ENCODE results near the gene HNRNPA0. TPM values are rescaled to one million over a fixed set of nuclear protein-coding genes. Genes with fewer than 3 reads are reported as not detected.

The HNRNPA0 gene
- total RNA-seq, 1 donor from 2014 or later: 22.2 TPM

DNA sequence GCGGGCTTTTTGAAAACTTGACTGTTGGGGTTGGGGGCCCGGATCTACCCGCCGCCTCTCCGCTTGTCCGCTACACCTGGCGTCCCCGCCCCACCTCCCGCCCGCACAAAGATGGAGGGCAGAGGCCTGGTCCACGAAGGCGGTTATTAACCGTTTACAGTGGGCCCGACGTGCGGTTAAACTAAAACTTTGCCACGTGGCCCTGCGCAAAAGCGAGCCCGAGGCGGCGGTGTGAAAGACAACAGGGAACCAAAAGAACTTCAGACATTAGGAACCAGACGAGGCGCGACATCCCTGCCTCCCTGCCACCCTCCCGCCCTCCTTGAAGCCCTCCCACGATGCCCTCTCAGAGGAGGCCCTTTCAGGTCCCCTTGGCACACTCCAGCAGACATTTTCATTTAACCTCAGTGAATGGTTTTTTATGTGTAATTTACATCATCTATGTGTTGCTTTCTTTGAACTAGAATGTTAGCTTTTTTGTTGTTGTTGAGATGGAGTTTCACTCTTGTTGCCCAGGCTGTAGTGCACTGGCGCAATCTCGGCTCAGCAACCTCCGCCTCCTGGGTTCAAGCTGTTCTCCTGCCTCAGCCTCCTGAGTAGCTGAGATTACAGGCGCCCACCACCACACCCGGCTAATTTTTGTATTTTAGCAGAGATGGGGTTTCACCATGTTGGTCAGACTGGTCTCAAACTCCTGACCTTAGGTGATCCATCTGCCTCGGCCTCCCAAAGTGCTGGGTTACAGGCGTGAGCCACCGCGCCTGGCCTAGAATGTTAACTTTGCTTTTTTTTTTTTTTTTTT is 999 bp upstream of the HNRNPA0 start:
- DNase-seq (ENCODE audit: low read depth, low spot score): no peak

DNA sequence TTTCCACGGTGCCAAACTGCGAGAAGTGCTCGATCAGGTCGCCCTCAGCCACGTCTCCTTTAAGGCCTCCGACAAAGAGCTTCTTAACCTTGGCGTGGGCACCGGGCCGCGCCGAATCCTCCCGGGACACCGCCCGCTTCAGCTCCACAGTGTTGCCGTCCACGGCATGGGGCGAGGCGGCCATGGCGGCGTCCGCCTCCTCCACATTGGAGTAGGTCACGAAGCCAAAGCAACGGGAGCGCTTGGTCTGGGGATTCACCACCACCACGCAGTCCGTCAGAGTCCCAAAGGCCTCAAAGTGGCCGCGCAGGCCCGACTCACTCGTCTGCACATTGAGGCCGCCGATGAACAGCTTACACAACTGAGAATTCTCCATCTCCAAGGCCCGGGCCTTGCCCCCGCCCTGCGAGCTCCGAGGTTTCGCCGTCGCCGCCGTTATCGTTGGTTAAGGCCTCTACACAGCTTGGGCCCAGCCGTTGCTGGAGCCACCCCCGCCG is 424 bp downstream of the HNRNPA0 start:
- no peak for DNase-seq (ENCODE audit: low read depth, low spot score)

DNA sequence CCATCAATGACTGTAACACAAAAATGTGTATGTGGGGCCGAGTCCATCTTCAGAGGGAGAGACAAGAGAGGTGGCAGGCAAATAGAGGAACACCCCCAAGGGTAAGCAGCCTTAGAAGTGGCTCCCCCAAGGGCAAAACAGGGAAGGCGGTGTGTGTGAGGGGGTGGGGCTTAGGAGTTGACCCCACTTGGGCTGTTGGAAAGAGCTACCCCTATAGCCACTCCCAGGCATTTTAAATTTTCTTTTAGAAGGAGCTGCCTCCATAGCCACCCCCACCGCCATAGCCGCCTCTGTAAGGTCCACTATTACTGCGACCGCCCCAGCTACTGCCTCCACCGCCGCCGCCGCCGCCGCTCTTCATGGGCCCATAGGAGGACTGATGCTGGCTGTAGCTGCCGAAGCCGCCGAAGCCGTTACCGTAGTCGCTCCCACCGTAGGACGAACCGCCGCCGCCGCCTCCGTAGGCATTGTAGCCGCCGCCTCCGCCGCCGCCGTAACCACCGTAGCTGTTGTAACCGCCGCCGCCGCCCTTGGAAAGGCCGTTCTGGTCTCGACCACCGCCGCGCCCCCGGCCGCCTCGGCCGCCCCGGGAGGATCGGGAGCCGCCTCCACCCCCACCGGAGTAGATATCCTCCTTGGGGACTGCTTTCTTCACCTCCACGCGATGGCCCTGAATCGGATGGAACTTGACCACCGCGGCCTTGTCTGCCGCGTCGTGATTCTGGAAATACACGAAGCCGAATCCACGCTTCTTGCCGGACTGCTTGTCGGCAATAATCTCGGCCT is 1.1 kb downstream of the HNRNPA0 start:
- DNase-seq (ENCODE audit: low read depth, low spot score): no peak

DNA sequence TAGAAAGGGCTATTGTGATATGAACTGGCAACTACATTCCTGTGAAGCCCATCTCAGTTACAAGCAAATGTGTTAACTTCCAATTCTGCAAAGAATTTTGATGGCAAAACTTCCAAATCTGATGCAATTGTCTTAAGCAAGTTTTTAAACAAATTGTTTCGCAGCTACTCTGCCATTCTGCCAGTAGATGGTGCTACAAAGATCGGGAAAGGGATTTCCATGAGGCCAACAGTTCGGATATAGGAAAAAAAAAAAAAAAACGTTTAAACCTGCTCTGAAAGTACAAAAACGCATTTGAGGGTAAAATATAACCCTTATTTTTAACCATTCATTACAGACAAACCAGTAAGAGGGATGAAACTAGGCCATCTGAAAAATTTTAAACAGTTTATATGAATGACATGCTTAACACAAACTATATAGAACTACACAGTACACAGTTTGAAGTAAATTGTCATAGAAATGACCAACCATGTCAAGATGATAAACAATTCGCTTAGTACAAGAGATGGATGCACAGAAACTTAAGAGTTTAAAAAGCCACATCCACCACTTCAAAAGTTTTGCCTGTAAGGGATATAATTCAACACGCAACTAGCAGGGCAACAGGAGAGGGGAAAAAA is 2.2 kb downstream of the HNRNPA0 start:
- no peak for DNase-seq (ENCODE audit: low read depth, low spot score)

DNA sequence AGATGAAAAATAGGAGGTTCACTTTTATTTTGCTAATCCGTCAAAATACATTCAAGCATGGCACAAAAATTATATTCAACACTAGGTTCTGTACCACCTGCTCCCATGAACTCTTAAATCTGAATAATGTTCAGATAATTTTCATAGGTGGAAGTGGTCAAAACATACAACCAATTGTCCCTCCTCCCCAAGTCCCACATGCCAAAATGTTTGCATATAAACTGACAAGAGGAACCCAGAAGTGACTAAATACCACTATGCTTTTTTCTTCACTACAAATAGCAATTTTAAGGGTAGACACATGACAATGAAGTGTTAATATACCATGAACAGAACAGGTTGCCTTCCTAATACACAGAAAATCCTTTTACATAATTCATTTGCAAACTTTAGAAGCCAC is 3.7 kb downstream of the HNRNPA0 start:
- DNase-seq (ENCODE audit: low read depth, low spot score): no peak

DNA sequence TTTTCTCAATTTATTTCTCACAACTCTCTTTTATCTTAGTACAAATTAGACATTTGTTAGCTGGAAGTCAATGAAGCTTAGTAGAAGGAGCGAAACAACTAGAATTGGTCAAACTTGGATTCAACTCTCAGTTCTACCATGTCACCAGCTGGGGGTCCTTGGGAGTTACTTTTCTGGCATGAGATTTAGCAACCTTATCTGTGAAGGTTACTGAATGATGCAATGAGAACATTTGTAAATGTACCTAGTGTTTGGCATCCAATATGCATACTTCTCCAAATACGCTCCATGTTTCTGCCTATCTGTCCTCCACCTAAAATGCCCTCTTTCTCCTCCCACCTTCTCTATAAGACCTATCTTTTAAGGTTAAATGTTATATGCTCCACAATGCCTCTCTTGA is 6.3 kb downstream of the HNRNPA0 start:
- no peak for DNase-seq (ENCODE audit: low read depth, low spot score)

DNA sequence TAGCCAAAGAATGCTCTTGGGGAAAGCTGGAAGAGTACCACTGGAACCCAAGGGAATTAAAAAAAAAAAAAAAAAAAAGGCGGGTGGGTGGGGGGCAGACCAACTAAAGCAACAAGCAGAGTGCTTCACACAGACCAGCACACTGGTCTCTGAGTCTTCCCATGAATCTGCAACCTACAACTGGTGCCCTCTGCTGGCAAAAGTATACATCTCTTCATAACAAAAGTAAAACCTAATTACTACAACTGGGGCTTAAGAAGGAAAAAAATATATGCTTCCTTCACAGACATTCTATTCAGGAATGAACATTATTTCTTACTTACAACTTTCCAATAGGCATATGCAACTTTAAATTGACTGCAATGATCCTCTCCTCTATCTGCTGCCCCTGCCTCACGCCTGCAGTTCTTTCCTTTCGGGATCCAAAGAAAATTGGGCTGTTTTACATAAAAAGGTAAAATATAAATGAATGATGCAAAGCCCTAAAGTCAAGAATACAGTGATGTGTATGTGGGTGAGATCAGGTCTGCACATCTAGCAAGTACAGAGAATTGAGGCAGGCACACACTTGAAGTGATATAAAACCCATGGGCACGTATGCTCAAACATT is 11.0 kb downstream of the HNRNPA0 start:
- peak; percentile 55 for DNase-seq (ENCODE audit: low read depth, low spot score)

DNA sequence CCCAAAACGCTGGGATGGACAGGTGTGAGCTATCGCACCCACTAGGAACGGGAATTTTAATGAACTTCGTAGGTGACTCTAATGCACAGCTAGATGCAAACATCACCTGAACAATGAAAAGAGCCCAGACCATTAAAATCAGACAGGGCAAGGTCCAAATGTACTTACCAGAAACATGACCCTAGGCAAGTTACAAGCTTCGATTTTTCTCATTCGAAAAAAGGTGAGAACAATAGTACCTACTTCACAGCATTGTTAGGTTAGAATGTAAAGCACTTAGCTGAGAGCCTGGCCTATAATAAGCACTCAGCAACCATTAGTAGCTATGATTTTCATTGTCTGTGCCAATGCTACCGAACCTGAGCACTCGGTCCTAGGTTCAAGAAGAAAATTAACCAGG is 12.4 kb downstream of the HNRNPA0 start:
- no peak for DNase-seq (ENCODE audit: low read depth, low spot score)

DNA sequence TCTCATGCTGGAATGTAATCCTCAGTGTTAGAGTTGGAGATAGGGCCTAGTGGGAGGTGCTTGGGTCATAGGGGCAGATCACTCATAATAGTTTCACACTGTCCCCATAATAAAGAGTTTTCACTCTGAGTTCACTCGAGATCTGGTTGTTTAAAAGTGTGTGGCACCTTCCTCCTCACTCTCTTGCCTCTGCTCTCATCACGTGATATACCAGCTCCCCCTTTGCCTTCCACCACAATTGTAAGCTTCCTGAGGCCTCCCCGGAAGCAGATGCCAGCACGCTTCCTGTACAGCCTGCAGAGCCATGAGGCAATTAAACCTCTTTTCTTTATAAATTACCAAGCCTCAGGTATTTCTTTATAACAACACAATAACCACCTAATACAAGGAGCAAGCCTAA is 14.4 kb downstream of the HNRNPA0 start:
- DNase-seq (ENCODE audit: low read depth, low spot score): no peak

DNA sequence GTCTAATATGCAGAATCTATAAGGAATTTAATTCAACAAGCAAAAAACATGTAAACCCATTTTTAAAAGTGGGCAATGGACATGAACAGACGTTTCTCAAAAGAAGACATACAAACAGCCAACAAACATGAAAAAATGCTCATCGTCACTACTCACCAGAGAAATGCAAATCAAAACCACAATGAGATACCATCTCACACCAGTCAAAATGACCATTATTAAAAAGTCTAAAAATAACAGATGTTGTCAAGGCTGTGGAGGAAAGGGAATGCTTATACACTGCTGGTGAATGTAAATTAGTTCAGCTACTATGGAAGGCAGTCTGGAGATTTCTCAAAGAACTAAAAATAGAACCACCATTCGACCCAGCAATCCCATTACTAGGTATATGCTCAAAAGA is 15.2 kb downstream of the HNRNPA0 start:
- DNase-seq (ENCODE audit: low read depth, low spot score): no peak

DNA sequence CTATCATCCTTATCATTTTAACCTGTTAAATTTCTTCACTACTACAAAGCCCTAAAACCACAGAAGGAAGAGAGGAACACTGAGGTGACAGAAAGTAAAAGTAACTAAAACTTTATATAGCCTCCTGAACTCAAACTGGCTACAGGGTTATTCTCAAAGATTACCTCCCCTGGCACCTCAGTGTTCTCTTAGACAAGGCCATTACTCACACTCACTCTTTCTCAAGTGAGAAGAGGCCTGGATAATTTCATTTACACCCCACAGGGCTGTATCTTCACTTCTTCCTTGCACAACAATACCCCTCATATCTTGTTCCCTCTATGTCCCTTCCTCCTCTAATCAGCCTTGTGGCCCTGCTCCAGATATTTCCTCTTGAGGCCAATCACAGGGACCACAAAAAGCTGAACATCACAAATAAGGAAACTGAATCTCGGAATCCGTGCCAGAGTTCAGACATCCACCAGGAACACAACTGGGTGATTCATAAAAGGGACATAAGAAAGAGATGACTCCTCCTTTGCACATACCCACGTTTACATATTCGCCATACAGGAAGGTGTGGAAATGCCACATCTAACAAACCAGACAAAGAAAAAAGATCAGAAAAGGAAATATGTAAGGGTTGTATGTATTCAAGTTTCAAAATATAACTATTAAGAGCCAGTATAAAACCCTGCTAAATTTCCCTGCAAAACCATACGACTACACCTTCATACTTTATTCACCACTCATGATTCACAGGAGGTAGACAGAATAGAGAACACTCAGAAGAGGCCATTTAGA is 16.6 kb downstream of the HNRNPA0 start:
- DNase-seq (ENCODE audit: low read depth, low spot score): peak; percentile 93

DNA sequence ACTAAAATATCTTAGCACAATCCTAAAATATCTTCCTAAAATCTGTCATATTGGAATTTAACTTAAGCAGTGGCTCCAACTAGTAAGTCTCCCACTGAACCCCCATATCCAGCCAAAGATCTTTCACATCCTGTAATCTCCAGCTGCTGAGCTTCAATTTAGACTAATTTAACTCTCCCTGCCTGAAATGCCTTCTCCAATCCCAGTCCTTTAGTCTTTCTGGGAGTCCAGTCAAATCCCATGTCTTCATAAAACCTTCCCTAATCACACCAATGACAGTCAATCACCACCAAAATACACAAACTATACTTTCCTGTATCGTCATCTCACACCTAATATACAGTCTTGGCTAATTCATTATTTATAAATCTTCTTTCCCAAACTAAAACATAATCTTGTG is 17.7 kb downstream of the HNRNPA0 start:
- DNase-seq (ENCODE audit: low read depth, low spot score): no peak

DNA sequence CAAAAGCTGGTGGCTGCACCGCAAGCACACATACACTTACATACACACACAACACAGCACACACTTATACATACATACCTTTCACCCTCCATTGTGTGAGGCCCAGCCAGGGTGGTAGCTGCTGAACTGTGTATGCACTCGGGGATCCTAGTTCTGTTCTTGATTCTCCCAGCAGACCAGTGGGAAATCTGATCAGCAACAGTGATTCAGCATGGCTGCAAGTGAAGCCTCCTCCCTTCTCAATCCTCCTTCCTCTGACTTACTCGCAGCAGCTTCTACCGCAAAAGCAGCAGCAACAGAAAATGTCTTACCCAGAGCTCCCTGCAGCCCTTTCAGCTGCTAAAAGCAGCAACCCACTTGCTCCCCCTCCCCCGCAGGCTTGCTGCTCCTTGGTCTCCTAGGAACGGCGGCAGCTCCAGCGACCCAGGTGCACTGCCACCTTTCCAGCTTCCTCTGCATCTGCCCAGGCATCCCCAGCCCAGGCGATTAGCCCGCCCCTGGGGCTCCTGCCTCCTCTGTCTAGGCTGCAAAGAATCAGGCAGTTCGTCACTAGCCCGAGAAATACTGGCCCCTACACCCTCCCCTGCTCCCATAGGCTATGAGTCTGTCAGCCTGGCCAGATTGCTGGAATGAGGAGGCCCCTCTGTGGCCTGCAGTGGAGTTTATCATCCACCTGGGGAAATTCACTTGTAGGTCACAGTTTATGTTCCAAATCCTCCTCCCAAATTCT is 18.4 kb downstream of the HNRNPA0 start, which contains the start of gene KLHL3:
Gene KLHL3 (minus strand): TSS at position 535 of the 730 bp plus-strand sequence. CDS start 443 bp downstream, at position 92.
- no peak for DNase-seq (ENCODE audit: low read depth, low spot score)

DNA sequence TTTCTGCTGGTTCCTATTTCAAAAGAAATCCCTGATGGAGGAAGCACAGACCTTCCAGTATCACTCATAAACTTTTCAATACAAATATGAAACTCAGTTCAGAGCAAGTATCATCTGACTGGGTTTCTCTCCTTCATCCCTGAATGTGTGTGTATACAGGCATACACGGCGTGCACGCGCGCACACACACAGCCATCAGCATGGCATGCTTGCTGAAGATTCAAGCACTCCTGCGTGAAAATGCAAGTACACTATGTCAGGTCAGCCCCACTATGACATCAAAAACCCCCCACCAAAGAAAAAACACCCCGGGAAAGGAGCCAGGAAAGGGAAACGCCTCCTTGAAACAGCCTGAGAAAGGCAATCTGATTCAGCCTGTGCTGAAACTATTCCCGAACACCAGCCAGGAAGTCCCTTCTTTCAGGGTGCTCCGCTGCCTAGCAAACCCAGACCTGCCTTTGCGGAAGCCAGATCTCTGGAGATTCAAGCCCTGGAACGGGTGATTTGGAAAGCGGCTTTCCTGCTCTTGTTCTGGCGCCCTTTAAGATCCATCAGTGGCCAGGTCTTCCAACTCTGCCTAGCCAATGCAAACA is 19.1 kb downstream of the HNRNPA0 start:
- no peak for DNase-seq (ENCODE audit: low read depth, low spot score)

DNA sequence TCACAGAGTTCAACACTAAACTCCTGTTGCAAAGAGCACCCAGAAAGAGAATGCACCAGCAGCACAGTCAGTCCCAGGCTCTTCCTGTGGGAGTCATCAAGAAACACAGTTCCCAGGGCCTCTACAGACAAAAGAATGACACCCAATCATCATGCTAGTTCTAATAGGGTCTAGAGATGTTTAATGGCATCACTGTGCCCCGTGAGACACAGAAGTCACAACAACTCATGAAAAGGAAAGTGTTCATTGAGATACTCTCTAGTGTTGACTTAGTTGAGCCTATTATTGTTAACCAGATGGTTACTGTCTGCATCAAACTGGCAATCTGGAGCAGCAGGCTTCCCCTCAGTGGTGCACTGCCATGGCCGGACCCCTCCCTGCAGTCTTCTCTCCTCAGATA is 19.8 kb downstream of the HNRNPA0 start:
- DNase-seq (ENCODE audit: low read depth, low spot score): no peak

DNA sequence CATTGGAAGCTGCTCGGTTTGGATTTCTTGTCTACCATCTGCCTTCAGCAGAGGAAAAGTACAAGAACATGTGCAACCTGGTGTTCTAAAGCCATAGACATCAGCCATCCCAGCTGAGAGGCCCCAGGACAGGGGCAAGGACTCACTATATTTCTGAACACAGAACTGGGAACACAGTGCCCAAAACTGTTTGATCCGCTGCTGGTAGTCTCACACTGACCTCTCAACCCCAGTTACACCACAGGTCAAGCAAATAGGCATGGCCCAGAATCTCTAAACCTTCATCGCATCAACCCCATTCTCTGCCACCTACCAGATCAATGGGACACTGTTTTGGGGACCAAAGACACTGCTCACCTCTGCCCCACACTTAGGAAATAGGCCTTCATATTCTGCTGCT is 20.2 kb downstream of the HNRNPA0 start:
- DNase-seq (ENCODE audit: low read depth, low spot score): no peak

DNA sequence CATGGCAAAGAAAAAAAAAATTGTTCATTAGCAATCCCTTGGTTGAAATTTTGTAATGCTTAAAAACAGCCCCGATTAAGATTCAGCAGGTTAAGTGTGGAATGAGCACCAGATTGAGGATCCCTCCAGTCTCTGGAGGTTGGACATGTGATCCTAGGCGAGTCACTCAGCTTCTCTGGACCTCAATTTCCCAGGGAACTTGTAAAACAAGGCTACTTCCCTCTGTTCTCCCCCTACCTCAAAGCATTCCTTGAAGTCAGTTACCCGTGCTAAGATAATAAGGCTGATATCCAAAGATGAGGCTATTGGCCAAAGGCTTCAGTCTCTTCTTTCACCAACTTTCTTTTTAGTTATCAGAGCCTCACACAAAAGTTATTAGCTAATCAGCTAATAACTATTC is 21.2 kb downstream of the HNRNPA0 start:
- no peak for DNase-seq (ENCODE audit: low read depth, low spot score)

DNA sequence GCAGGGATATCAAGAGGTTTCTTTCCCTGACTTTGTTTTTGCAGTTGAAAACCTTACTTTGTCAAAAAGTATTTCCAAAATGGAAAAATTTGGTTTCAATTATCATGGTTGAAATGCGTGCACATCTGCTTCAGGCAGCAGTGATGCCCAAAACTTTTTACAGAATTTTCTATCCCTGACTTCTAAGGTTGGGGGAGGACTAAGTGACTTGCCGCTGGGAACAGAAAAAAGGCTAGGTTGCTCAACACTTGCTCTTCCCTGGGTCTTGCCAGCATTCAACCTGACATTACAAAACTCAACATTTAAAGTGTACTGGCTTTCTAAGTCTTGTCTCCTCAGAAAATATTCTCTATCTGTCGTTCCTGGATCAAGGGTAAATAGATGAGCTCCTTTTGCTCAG is 23.0 kb downstream of the HNRNPA0 start:
- no peak for DNase-seq (ENCODE audit: low read depth, low spot score)

DNA sequence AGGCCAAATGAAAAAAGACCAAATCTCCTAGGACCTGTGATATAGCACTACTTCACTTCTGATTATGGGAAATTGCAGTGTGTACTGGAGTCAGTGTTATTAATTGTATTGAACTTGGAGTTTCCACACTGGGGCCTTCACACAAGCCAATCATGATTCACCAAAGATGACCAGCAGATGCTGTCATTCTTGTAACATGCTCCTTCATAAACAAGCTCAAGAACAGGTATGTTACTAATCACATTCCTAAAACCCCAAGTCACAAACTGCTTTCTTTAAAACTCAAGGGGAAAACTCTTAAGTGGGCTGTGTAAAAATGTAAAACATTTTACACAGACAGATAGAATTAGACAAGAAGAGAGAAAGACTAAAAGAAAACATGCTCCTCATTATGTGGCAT is 23.8 kb downstream of the HNRNPA0 start:
- DNase-seq (ENCODE audit: low read depth, low spot score): no peak

DNA sequence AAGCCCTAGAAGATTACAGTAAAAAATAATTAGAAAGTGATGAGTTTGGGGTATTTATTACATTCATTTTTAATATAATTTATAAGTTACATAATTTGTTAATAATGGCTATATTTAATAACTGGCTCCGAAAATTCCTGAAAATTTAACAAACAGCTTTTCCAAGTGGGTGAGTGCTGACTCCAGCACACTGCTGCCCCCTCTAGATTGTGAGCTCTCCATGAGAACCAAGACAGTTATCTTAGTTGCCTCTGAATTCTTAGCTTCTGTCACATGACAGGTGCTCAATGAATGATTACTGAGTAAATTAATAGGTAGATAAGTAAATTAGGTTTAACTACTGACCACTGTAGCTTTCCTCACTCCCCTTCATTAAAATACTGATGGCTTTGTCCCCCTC is 26.1 kb downstream of the HNRNPA0 start:
- no peak for DNase-seq (ENCODE audit: low read depth, low spot score)

Measured in pulmonary artery endothelial cell (primary cell).